A549 (cell line): ENCODE measurements around the gene HARS1.
"Not testable (repeated sequence)": the region's sequence is repeated elsewhere in the genome, so short reads cannot be mapped to it uniquely, and the experiment has no call there.

ENCODE experiments used
- CTCF ChIP-seq: fragments of >200 bp; sonication (Bioruptor Twin); formaldehyde crosslinking; IDR thresholded peaks from 3 replicates; pipeline ENCODE4 v1.5.1; 2016
- POLR2A ChIP-seq: IDR thresholded peaks from 2 replicates; pipeline ENCODE4 v1.6.1; 2012; ENCODE audit warnings: mild to moderate bottlenecking, low read length
- REST ChIP-seq: fragments of 200-600 bp; sonication (generic); IDR thresholded peaks from 2 replicates; pipeline ENCODE4 v1.6.1; 2016; ENCODE audit warnings: antibody characterized with exemption, mild to moderate bottlenecking, moderate library complexity
- TF ChIP-seq, protein P1 (sequence below): fragments of 450-650 bp; IDR thresholded peaks from 2 replicates; pipeline ENCODE4 v1.6.1; 2014; ENCODE audit warnings: antibody characterized with exemption
- TF ChIP-seq, protein P2 (sequence below): IDR thresholded peaks from 2 replicates; pipeline ENCODE4 v1.6.1; 2012
- TF ChIP-seq, protein P3 (sequence below): fragments of 150-350 bp; IDR thresholded peaks from 2 replicates; pipeline ENCODE4 v1.6.1; 2014; ENCODE audit warnings: low read depth, mild to moderate bottlenecking, low read length

DNA sequence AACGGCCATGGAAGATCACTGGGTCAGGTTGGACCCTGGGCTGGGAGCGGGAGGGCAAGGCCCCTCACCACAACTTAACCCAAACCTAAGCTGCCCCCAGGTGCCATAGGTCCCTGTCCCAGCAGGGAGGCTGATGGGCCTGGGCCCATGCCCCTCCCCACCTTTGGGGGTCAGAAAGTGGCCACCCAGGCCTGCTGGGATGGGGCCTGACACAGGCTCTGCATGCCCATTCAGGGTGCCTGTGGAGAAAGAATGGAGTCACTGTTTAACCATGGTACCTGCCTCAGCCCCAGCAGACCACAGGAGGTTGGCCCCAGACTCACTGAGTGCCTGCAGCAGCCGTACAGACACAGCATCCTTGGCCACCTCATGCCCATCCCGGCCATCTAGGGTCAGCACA, 20.1 kb downstream of the HARS1 start:
- TF ChIP-seq CTCF, REST, POLR2A: not testable (repeated sequence)
- TF ChIP-seq, protein P1, sequence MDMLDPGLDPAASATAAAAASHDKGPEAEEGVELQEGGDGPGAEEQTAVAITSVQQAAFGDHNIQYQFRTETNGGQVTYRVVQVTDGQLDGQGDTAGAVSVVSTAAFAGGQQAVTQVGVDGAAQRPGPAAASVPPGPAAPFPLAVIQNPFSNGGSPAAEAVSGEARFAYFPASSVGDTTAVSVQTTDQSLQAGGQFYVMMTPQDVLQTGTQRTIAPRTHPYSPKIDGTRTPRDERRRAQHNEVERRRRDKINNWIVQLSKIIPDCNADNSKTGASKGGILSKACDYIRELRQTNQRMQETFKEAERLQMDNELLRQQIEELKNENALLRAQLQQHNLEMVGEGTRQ, result not testable (repeated sequence)
- TF ChIP-seq, protein P2, sequence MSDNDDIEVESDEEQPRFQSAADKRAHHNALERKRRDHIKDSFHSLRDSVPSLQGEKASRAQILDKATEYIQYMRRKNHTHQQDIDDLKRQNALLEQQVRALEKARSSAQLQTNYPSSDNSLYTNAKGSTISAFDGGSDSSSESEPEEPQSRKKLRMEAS, result not testable (repeated sequence)
- TF ChIP-seq, protein P3, sequence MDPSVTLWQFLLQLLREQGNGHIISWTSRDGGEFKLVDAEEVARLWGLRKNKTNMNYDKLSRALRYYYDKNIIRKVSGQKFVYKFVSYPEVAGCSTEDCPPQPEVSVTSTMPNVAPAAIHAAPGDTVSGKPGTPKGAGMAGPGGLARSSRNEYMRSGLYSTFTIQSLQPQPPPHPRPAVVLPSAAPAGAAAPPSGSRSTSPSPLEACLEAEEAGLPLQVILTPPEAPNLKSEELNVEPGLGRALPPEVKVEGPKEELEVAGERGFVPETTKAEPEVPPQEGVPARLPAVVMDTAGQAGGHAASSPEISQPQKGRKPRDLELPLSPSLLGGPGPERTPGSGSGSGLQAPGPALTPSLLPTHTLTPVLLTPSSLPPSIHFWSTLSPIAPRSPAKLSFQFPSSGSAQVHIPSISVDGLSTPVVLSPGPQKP, result not testable (repeated sequence)
